AG09309 (cell line): ENCODE data around the gene HPSE2.

ENCODE experiments used
- DNase-seq: peaks from one replicate; pipeline ENCODE4 v3.0.0-alpha.2; 2010; ENCODE audit warnings: low read depth
- H3K4me3 ChIP-seq: 2 replicates; pipeline ENCODE4 v1.5.1; 2011; ENCODE audit warnings: mild to moderate bottlenecking, low read depth, low read length, moderate library complexity; ENCODE audit not compliant: control insufficient read depth
- TF ChIP-seq, protein P1 (sequence below): IDR thresholded peaks from 2 replicates; pipeline ENCODE4 v1.5.1; 2011; ENCODE audit warnings: mild to moderate bottlenecking, low read depth, low read length, inconsistent platforms; ENCODE audit not compliant: insufficient read depth, control insufficient read depth; ENCODE audit errors: missing control alignments

HPSE2 gene

DNA sequence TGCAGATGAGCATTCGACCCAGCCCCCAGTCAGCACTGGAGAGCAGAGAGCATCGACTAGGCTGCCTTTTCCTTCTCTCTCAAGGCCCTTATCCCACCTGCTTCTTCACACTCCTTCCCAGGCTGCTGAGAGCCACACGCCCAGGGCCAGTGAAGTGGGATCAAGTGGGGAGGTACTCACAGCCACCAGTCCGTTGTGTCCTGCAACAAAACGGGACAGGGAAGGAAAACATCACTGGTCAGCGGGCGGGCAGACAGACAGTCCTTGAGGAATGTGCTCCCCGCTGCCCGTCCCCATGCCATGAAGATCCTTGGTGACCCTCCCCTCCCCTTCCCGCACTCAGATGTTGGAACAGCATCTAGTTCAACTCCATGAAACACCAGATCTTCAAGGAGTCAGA is 824.9 kb downstream of the HPSE2 start:
- TF ChIP-seq, protein P1, sequence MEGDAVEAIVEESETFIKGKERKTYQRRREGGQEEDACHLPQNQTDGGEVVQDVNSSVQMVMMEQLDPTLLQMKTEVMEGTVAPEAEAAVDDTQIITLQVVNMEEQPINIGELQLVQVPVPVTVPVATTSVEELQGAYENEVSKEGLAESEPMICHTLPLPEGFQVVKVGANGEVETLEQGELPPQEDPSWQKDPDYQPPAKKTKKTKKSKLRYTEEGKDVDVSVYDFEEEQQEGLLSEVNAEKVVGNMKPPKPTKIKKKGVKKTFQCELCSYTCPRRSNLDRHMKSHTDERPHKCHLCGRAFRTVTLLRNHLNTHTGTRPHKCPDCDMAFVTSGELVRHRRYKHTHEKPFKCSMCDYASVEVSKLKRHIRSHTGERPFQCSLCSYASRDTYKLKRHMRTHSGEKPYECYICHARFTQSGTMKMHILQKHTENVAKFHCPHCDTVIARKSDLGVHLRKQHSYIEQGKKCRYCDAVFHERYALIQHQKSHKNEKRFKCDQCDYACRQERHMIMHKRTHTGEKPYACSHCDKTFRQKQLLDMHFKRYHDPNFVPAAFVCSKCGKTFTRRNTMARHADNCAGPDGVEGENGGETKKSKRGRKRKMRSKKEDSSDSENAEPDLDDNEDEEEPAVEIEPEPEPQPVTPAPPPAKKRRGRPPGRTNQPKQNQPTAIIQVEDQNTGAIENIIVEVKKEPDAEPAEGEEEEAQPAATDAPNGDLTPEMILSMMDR = no peak
- H3K4me3 ChIP-seq = no peak overlapping the region
- no peak for DNase-seq

GRCh38 chr10:98410135-98410743 is 825.4 kb downstream of the HPSE2 start:
- DNase-seq = no peak
- TF ChIP-seq, protein P1 = no peak
- no peak overlapping the region for H3K4me3 ChIP-seq

DNA sequence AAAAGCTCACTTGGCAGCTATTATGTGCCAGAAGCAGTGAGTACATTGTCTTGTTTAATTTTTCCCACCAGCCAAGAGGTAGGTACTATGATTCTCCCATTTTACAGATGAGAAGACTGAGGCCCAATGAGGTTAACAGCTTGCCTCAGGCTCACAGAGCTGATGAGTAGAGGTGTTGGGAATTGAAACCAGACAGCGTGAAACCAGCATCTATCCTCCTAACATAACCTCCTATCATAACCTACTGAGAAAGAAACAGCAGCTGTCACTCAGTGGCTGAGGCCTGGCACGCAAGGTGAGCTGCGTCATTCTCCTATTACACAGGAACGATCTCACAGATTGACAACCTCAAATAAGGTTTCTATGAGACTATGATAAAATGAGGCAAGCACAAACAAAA is 826.9 kb downstream of the HPSE2 start:
- no peak for DNase-seq
- no peak overlapping the region for H3K4me3 ChIP-seq
- TF ChIP-seq, protein P1 = no peak

GRCh38 chr10:98407744-98408241 is 827.9 kb downstream of the HPSE2 start:
- DNase-seq = no peak
- TF ChIP-seq, protein P1 = no peak

More at GRCh38 chr10:98407744-98408241, 827.9 kb downstream of the HPSE2 start:
- H3K4me3 ChIP-seq = no peak overlapping the region
